Measurements from ENCODE around the gene DGKG.

Gene DGKG

DNA sequence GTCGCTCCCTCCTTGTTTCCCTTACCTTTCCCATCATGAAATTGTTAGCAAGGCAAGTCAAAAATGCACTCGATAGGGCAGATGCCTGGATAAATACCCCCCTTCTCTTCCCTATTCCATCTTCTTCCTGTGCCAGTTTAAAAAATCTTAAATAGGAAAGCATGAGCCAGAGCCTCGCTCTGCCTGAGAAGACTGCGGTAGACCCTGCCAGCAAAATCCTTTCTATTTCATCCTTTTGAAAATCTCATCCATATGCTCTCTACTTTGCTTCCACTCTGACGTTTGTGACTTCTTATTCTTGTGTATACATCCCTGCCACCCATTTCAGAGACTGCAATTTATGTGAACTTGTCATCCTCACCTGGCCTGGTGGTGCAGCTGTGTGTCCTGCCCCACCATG lies 138.6 kb downstream of the DGKG start:
- no peaks in the 10 kb centered on the region for H3K9me2 ChIP-seq (replicated peaks; ENCODE audit: control insufficient read depth, low read length)
- no peaks in the 10 kb centered on the region for H3K79me2 ChIP-seq (ENCODE audit: control insufficient read depth, low read length)
- no peaks in the 10 kb centered on the region for H3F3A ChIP-seq (ENCODE audit: control insufficient read depth, insufficient read depth)
- TF ChIP-seq EZH2phosphoT487 (IDR thresholded peaks at IDR 0.05; ENCODE audit: borderline replicate concordance, low read length), result no peak
- TF ChIP-seq, protein P1, sequence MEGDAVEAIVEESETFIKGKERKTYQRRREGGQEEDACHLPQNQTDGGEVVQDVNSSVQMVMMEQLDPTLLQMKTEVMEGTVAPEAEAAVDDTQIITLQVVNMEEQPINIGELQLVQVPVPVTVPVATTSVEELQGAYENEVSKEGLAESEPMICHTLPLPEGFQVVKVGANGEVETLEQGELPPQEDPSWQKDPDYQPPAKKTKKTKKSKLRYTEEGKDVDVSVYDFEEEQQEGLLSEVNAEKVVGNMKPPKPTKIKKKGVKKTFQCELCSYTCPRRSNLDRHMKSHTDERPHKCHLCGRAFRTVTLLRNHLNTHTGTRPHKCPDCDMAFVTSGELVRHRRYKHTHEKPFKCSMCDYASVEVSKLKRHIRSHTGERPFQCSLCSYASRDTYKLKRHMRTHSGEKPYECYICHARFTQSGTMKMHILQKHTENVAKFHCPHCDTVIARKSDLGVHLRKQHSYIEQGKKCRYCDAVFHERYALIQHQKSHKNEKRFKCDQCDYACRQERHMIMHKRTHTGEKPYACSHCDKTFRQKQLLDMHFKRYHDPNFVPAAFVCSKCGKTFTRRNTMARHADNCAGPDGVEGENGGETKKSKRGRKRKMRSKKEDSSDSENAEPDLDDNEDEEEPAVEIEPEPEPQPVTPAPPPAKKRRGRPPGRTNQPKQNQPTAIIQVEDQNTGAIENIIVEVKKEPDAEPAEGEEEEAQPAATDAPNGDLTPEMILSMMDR (IDR thresholded peaks at IDR 0.05; ENCODE audit: low read depth, low read length, poor library complexity, severe bottlenecking), result no peak
- no peak overlapping the region for H3K4me2 ChIP-seq (ENCODE audit: low read length)
- H3K9me3 ChIP-seq (ENCODE audit: control insufficient read depth, insufficient read depth, low read length), result no peaks in the 10 kb centered on the region
- H3K4me1 ChIP-seq (ENCODE audit: control insufficient read depth, low read length), result no peaks in the 10 kb centered on the region
- no peak overlapping the region for H3K27ac ChIP-seq (ENCODE audit: low read depth, low read length)
- H3K36me3 ChIP-seq (ENCODE audit: control insufficient read depth, low read length), result no peaks in the 10 kb centered on the region
- H3K27me3 ChIP-seq (ENCODE audit: control insufficient read depth, low read length), result peaks cover 35% of the 10 kb centered on the region
- no peaks in the 10 kb centered on the region for H4K20me1 ChIP-seq (ENCODE audit: control insufficient read depth, insufficient read depth, low read depth, low read length)
- H3K4me3 ChIP-seq (ENCODE audit: low read length), result no peak overlapping the region

DNA sequence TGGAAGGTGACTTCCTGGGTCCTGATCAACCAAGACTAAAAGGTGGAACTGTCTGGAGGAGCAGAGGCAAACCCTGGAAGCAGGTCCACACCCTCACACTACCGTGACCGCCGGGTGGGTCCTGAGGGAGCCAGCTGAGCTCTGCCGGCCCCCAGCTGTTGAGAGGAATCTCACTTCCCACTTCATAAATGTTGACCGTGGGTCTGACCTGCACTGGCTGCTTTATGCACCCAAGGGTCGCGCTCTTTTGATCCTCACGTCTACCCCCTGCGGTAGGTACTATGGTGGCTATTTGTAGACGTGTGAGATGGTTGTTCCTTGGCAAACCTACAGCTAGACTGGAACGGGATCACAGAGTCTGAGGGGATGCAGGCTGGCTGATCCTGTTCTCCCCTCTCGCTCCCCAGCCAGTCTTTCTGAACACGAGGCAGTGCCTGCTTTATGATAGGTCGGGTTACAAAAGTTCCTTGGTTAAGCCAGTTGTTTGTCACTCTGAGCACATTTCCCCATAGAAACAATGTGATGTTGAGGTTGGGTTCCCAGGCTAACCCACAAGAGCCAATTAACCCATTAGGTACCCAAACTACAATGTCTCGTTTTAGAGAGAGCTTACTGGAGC lies 140.2 kb downstream of the DGKG start:
- Histone ChIP-seq H4K20me1 (ENCODE audit: control insufficient read depth, insufficient read depth, low read depth, low read length) (no peaks in the 10 kb centered on the region), H3K79me2 (ENCODE audit: control insufficient read depth, low read length) (no peaks in the 10 kb centered on the region), H3K9me3 (ENCODE audit: control insufficient read depth, insufficient read depth, low read length) (no peaks in the 10 kb centered on the region), H3K27ac (ENCODE audit: low read depth, low read length) (no peak overlapping the region), H3K4me2 (ENCODE audit: low read length) (no peak overlapping the region), H3K36me3 (ENCODE audit: control insufficient read depth, low read length) (no peaks in the 10 kb centered on the region), H3K27me3 (ENCODE audit: control insufficient read depth, low read length) (peaks cover 31% of the 10 kb centered on the region), H3K4me3 (ENCODE audit: low read length) (no peak overlapping the region), H3F3A (ENCODE audit: control insufficient read depth, insufficient read depth) (no peaks in the 10 kb centered on the region), H3K4me1 (ENCODE audit: control insufficient read depth, low read length) (no peaks in the 10 kb centered on the region), H3K9me2 (replicated peaks; ENCODE audit: control insufficient read depth, low read length) (no peaks in the 10 kb centered on the region)
- no peak for TF ChIP-seq EZH2phosphoT487 (IDR thresholded peaks at IDR 0.05; ENCODE audit: borderline replicate concordance, low read length)
- TF ChIP-seq, protein P1 (IDR thresholded peaks at IDR 0.05; ENCODE audit: low read depth, low read length, poor library complexity, severe bottlenecking), result no peak

DNA sequence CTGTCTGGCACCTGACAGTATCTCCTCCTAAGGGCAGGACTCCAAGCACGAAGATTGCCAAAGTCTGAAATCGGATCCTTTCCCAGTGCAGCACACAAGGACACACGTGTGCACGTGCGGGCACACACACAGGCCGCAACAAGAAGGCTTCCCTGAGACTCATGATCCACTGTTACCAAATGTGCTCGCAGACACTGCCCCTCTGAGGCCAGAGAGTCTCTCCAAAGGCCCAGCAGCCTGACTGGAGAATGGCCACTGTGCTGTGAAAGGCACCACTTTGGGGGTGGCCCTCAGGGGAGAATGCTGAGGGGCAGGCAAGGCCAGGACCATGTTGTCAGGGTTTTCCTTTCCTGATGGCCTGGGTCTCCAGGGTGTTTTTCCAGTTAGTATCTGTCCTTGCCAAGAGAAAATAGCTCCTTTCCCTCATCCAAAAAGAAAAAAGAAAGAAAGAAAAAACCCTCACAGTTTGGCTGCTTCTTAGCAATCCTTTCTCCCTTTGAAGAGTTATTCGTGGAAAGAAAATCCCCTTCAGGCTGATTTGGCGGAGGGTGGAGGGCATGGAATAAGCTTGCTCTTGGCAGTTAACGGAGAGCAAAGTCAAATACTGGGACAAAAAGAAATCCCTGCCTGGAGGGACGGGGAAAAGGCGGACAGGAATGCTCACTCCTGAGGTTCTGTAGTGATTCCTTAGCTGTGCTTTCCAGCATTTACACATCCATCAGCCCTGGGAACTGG lies 141.0 kb downstream of the DGKG start:
- Histone ChIP-seq H3K9me3 (ENCODE audit: control insufficient read depth, insufficient read depth, low read length) (no peaks in the 10 kb centered on the region), H3K4me2 (ENCODE audit: low read length) (no peak overlapping the region), H3K36me3 (ENCODE audit: control insufficient read depth, low read length) (no peaks in the 10 kb centered on the region), H3K4me3 (ENCODE audit: low read length) (no peak overlapping the region), H3K9me2 (replicated peaks; ENCODE audit: control insufficient read depth, low read length) (no peaks in the 10 kb centered on the region), H3F3A (ENCODE audit: control insufficient read depth, insufficient read depth) (no peaks in the 10 kb centered on the region), H3K27ac (ENCODE audit: low read depth, low read length) (no peak overlapping the region), H3K79me2 (ENCODE audit: control insufficient read depth, low read length) (no peaks in the 10 kb centered on the region), H3K4me1 (ENCODE audit: control insufficient read depth, low read length) (no peaks in the 10 kb centered on the region), H3K27me3 (ENCODE audit: control insufficient read depth, low read length) (peaks cover 24% of the 10 kb centered on the region), H4K20me1 (ENCODE audit: control insufficient read depth, insufficient read depth, low read depth, low read length) (no peaks in the 10 kb centered on the region)
- TF ChIP-seq EZH2phosphoT487 (IDR thresholded peaks at IDR 0.05; ENCODE audit: borderline replicate concordance, low read length), result no peak
- TF ChIP-seq, protein P1 (IDR thresholded peaks at IDR 0.05; ENCODE audit: low read depth, low read length, poor library complexity, severe bottlenecking), result no peak
